HepG2 (cell line): ENCODE results near the gene DTYMK. TPM values are rescaled to one million over a fixed set of nuclear protein-coding genes. Genes with fewer than 3 reads are reported as not detected.

Experiments used
- ATF6 ChIP-seq: sonication (generic); formaldehyde crosslinking; conservative IDR thresholded peaks from 2 replicates; pipeline ENCODE4 v1.4.0; 2020; ENCODE audit warnings: missing genetic modification reagents
- ISL2 ChIP-seq: sonication (generic); formaldehyde crosslinking; IDR thresholded peaks from 2 replicates; pipeline ENCODE4 v1.5.0; 2020; ENCODE audit warnings: missing genetic modification reagents
- MTA1 ChIP-seq: sonication (generic); formaldehyde crosslinking; IDR thresholded peaks from 2 replicates; pipeline ENCODE4 v1.4.0; 2020; ENCODE audit warnings: missing genetic modification reagents, mild to moderate bottlenecking, borderline replicate concordance
- NCOA5 ChIP-seq: sonication (generic); formaldehyde crosslinking; IDR thresholded peaks from 2 replicates; pipeline ENCODE4 v1.4.0; 2020; ENCODE audit warnings: missing genetic modification reagents
- POLR2AphosphoS5 ChIP-seq: IDR thresholded peaks from 2 replicates; pipeline ENCODE4 v1.6.1; 2012; ENCODE audit warnings: low read depth, low read length
- ZBTB20 ChIP-seq: sonication (generic); formaldehyde crosslinking; IDR thresholded peaks from 2 replicates; pipeline ENCODE4 v1.8.1; 2023; ENCODE audit warnings: missing genetic modification reagents, low read depth, mild to moderate bottlenecking, borderline replicate concordance
- ZBTB33 ChIP-seq: sonication (generic); formaldehyde crosslinking; IDR thresholded peaks from 2 replicates; pipeline ENCODE4 v1.4.0; 2020; ENCODE audit warnings: missing genetic modification reagents
- ZNF468 ChIP-seq: sonication (generic); formaldehyde crosslinking; IDR thresholded peaks from 2 replicates; pipeline ENCODE4 v1.8.0; 2022; ENCODE audit warnings: mild to moderate bottlenecking, moderate library complexity, missing genetic modification reagents
- ZNF7 ChIP-seq: IDR thresholded peaks from 2 replicates; pipeline ENCODE4 v1.6.1; 2016; ENCODE audit warnings: missing biosample characterization, missing genetic modification reagents
- polyA plus RNA-seq, 8 experiments: library from polyadenylated mRNA; depleted of rRNA in 3 of 8; stranded (reverse) in 7 of 8; unstranded in 1 of 8; fragments of >200 nt; fragmentation: Illumina TruSeq in 4 of 8; extraction: Trizol in 4 of 8; gene quantifications; 2 replicates each; pipeline versions ENCODE4 v1.2.1 to v1.2.3, GENCODE V29; 2011 to 2016; ENCODE audit warnings: low read depth in 4 of 8, missing spikeins in 1 of 8, mixed read lengths in 1 of 8; ENCODE audit not compliant: insufficient read depth in 1 of 8
- total RNA-seq, 5 experiments: library from RNA; depleted of rRNA; stranded (reverse); fragments of >200 nt; fragmentation: Illumina TruSeq; extraction: Trizol; gene quantifications; 2 replicates each; pipeline ENCODE4 v1.2.3, GENCODE V29; 2016; ENCODE audit warnings: low read depth in 1 of 5

The DTYMK gene
- total and polyA plus RNA-seq, 2 of the 13 experiments (the other 11 are each of a cell fraction or from before 2014, with no cell fraction given), result 57.5 to 134 TPM

GRCh38 chr2:241675885-241676284, 10.7 kb downstream of the DTYMK start (continued):
- TF ChIP-seq MTA1 (CRISPR knock-in tag), result no peak
- no peak for TF ChIP-seq ISL2
- no peak for TF ChIP-seq ZNF468 (CRISPR knock-in tag)
- peak; percentile 88 for TF ChIP-seq ZBTB33 (CRISPR knock-in tag)
- no peak for TF ChIP-seq ATF6 (CRISPR knock-in tag)
- TF ChIP-seq ZBTB20 (CRISPR knock-in tag), result no peak
- no peak for TF ChIP-seq ZNF7
- TF ChIP-seq NCOA5 (CRISPR knock-in tag), result no peak
- TF ChIP-seq POLR2AphosphoS5, result 0 out of 2 replicates have a peak, but pooled peaks have one; percentile 1
- TF ChIP-seq, all 625 proteins: peak for 8
